Muscle layer of colon (tissue), 2 donors: ENCODE data around the gene RHBDF1.

Experiments
- H3K27ac ChIP-seq: one replicate; pipeline ENCODE4 v1.7.0; 2013; ENCODE audit warnings: low read depth, mild to moderate bottlenecking, low read length, moderate library complexity
- H3K27me3 ChIP-seq, 2 donors: one replicate each; pipeline ENCODE4 v1.7.0; 2013; ENCODE audit warnings: low read length in 2 of 2, mild to moderate bottlenecking in 2 of 2; ENCODE audit not compliant: insufficient read depth in 2 of 2, control insufficient read depth in 1 of 2
- H3K36me3 ChIP-seq: one replicate; pipeline ENCODE4 v1.7.0; 2013; ENCODE audit warnings: mild to moderate bottlenecking, low read length; ENCODE audit not compliant: insufficient read depth
- H3K4me1 ChIP-seq: one replicate; pipeline ENCODE4 v1.7.0; 2013; ENCODE audit warnings: mild to moderate bottlenecking, low read length; ENCODE audit not compliant: insufficient read depth
- H3K4me3 ChIP-seq, 2 donors: one replicate each; pipeline ENCODE4 v1.7.0; 2013; ENCODE audit warnings: low read length in 2 of 2, low read depth in 1 of 2, mild to moderate bottlenecking in 1 of 2, moderate library complexity in 1 of 2
- H3K9ac ChIP-seq: one replicate; pipeline ENCODE4 v1.7.0; 2013; ENCODE audit warnings: low read length
- H3K9me3 ChIP-seq: one replicate; pipeline ENCODE4 v1.7.0; 2013; ENCODE audit warnings: mild to moderate bottlenecking, low read length
- donor health status: abdominal sarcoma.
- donor health status: Adenocarcinoma of cecum.

Gene RHBDF1

GRCh38 chr16:72561-73548, at the start of gene RHBDF1:
Gene RHBDF1 (minus strand): TSS chr16:72631. CDS start chr16:65015, 7,616 bp downstream.
- Histone ChIP-seq H3K9me3 (no peaks in the 10 kb centered on the region), H3K9ac (peak within 1 kb of the TSS; percentile 72), H3K4me3 (peak within 1 kb of the TSS; percentile 60 to 61), H3K36me3 (no peaks in the 10 kb centered on the region), H3K4me1 (peaks cover 56% of the 10 kb centered on the region), H3K27me3 (no peaks in the 10 kb centered on the region), H3K27ac (peak within 1 kb of the TSS; percentile 78)

GRCh38 chr16:120756-121155, 48.3 kb upstream of the RHBDF1 start:
- Histone ChIP-seq H3K4me1 (peaks cover 16% of the 10 kb centered on the region), H3K27me3 (no peaks in the 10 kb centered on the region), H3K36me3 (peaks cover 20% of the 10 kb centered on the region), H3K27ac (no peak overlapping the region), H3K9ac (no peak overlapping the region), H3K4me3 (no peak overlapping the region), H3K9me3 (no peaks in the 10 kb centered on the region)

GRCh38 chr16:119835-120491, 47.5 kb upstream of the RHBDF1 start:
- H3K27me3 ChIP-seq, result no peaks in the 10 kb centered on the region
- H3K4me3 ChIP-seq, result no peak overlapping the region
- peaks cover 16% of the 10 kb centered on the region for H3K4me1 ChIP-seq
- H3K9me3 ChIP-seq, result no peaks in the 10 kb centered on the region
- peaks cover 20% of the 10 kb centered on the region for H3K36me3 ChIP-seq
- H3K9ac ChIP-seq, result no peak overlapping the region
- no peak overlapping the region for H3K27ac ChIP-seq

- Histone ChIP-seq H3K36me3 (peaks cover 21% of the 10 kb centered on the region), H3K4me1 (peaks cover 16% of the 10 kb centered on the region), H3K4me3 (no peak overlapping the region), H3K27ac (no peak overlapping the region), H3K27me3 (no peaks in the 10 kb centered on the region), H3K9me3 (no peaks in the 10 kb centered on the region), H3K9ac (no peak overlapping the region)
Observed at GRCh38 chr16:119295-119694, 46.9 kb upstream of the RHBDF1 start.

GRCh38 chr16:118857-119256, 46.4 kb upstream of the RHBDF1 start:
- H3K4me1 ChIP-seq, result peaks cover 16% of the 10 kb centered on the region
- no peak overlapping the region for H3K27ac ChIP-seq
- no peaks in the 10 kb centered on the region for H3K27me3 ChIP-seq
- H3K9ac ChIP-seq, result no peak overlapping the region
- H3K36me3 ChIP-seq, result peaks cover 25% of the 10 kb centered on the region
- no peaks in the 10 kb centered on the region for H3K9me3 ChIP-seq
- H3K4me3 ChIP-seq, result no peak overlapping the region

- no peaks in the 10 kb centered on the region for H3K27me3 ChIP-seq
- H3K4me3 ChIP-seq, result peak overlapping the region in 1 of 2 donors; percentile 9
- no peak overlapping the region for H3K9ac ChIP-seq
- H3K36me3 ChIP-seq, result peaks cover 30% of the 10 kb centered on the region
- H3K27ac ChIP-seq, result peak overlapping the region; percentile 54
- no peaks in the 10 kb centered on the region for H3K9me3 ChIP-seq
- H3K4me1 ChIP-seq, result peaks cover 16% of the 10 kb centered on the region
Observed at GRCh38 chr16:117379-118365, 45.2 kb upstream of the RHBDF1 start.

- no peaks in the 10 kb centered on the region for H3K27me3 ChIP-seq
- peaks cover 40% of the 10 kb centered on the region for H3K36me3 ChIP-seq
- H3K9ac ChIP-seq, result no peak overlapping the region
- peaks cover 16% of the 10 kb centered on the region for H3K4me1 ChIP-seq
- no peaks in the 10 kb centered on the region for H3K9me3 ChIP-seq
- H3K27ac ChIP-seq, result no peak overlapping the region
- H3K4me3 ChIP-seq, result no peak overlapping the region
Observed at GRCh38 chr16:116015-116414, 43.6 kb upstream of the RHBDF1 start.

- peaks cover 16% of the 10 kb centered on the region for H3K4me1 ChIP-seq
- H3K4me3 ChIP-seq, result no peak overlapping the region
- no peaks in the 10 kb centered on the region for H3K27me3 ChIP-seq
- no peaks in the 10 kb centered on the region for H3K9me3 ChIP-seq
- no peak overlapping the region for H3K9ac ChIP-seq
- H3K36me3 ChIP-seq, result peaks cover 39% of the 10 kb centered on the region
- H3K27ac ChIP-seq, result no peak overlapping the region
Observed at GRCh38 chr16:114327-114726, 41.9 kb upstream of the RHBDF1 start.

- Histone ChIP-seq H3K27ac (no peak overlapping the region), H3K4me1 (peaks cover 6% of the 10 kb centered on the region), H3K4me3 (no peak overlapping the region), H3K27me3 (no peaks in the 10 kb centered on the region), H3K9me3 (no peaks in the 10 kb centered on the region), H3K9ac (no peak overlapping the region), H3K36me3 (peaks cover 47% of the 10 kb centered on the region)
Observed at GRCh38 chr16:112153-112840, 39.9 kb upstream of the RHBDF1 start.

- H3K36me3 ChIP-seq, result peaks cover 26% of the 10 kb centered on the region
Observed at GRCh38 chr16:106623-107324, 34.3 kb upstream of the RHBDF1 start.

More at GRCh38 chr16:106623-107324, 34.3 kb upstream of the RHBDF1 start:
- H3K27me3 ChIP-seq, result no peaks in the 10 kb centered on the region
- peaks cover 4% of the 10 kb centered on the region for H3K4me1 ChIP-seq
- no peak overlapping the region for H3K9ac ChIP-seq
- no peaks in the 10 kb centered on the region for H3K9me3 ChIP-seq
- H3K4me3 ChIP-seq, result no peak overlapping the region
- no peak overlapping the region for H3K27ac ChIP-seq
